WTC11 (cell line): ENCODE results near the gene ERVMER34-1. TPM values are rescaled to one million over a fixed set of nuclear protein-coding genes. Genes with fewer than 3 reads are reported as not detected.

Experiments
- ATAC-seq: fragments of 200-7000 bp; cut with Tn5 transposase; 2 replicates; pipeline ENCODE4 v1.10.0; 2021; ENCODE audit warnings: mild to moderate bottlenecking, moderate library complexity
- CTCF ChIA-PET: fragments of 300-600 bp; sonication (Branson Sonifier 250); formaldehyde crosslinking; loops from one replicate; lab custom pipeline; 2021; ENCODE audit warnings: antibody characterized with exemption; lab: Charles Lee
- POLR2A ChIA-PET: fragments of 350-600 bp; sonication (Branson Sonifier 250); formaldehyde crosslinking; loops from one replicate; lab custom pipeline; 2021; ENCODE audit warnings: antibody characterized with exemption; lab: Charles Lee
- DNase-seq: peaks from one replicate; pipeline ENCODE4 v3.0.0; 2021; ENCODE audit warnings: low spot score
- H3K27ac Mint-ChIP-seq: 2 replicates; pipeline ENCODE4 v1.8.0; 2021; ENCODE audit warnings: mixed read lengths
- H3K27me3 Mint-ChIP-seq: 2 replicates; pipeline ENCODE4 v1.8.0; 2021; ENCODE audit warnings: low read depth, mild to moderate bottlenecking, moderate library complexity, mixed read lengths
- H3K36me3 Mint-ChIP-seq: 2 replicates; pipeline ENCODE4 v1.8.0; 2021; ENCODE audit warnings: mixed read lengths
- H3K4me1 Mint-ChIP-seq: 2 replicates; pipeline ENCODE4 v1.8.0; 2022; ENCODE audit warnings: mixed read lengths
- H3K4me3 Mint-ChIP-seq: 2 replicates; pipeline ENCODE4 v1.8.0; 2021; ENCODE audit warnings: mild to moderate bottlenecking, moderate library complexity, mixed read lengths
- H3K9me3 Mint-ChIP-seq: 2 replicates; pipeline ENCODE4 v1.8.0; 2021; ENCODE audit warnings: mixed read lengths
- ARID4B ChIP-seq: sonication (generic); formaldehyde crosslinking; IDR thresholded peaks from 2 replicates; pipeline ENCODE4 v1.8.0; 2023; ENCODE audit warnings: missing genetic modification reagents, mild to moderate bottlenecking, borderline replicate concordance
- ERG ChIP-seq: fragments of 250-450 bp; sonication (Bioruptor Pico); IDR thresholded peaks from 2 replicates; pipeline ENCODE4 v1.8.0; 2021; ENCODE audit warnings: mild to moderate bottlenecking
- ETV6 ChIP-seq: sonication (generic); formaldehyde crosslinking; IDR thresholded peaks from 2 replicates; pipeline ENCODE4 v1.8.1; 2022; ENCODE audit warnings: mild to moderate bottlenecking, missing genetic modification reagents
- GABPB1 ChIP-seq: sonication (generic); formaldehyde crosslinking; IDR thresholded peaks from 2 replicates; pipeline ENCODE4 v1.8.1; 2023; ENCODE audit warnings: mild to moderate bottlenecking, missing genetic modification reagents
- GRHL2 ChIP-seq: fragments of 250-450 bp; sonication (Bioruptor Pico); IDR thresholded peaks from 2 replicates; pipeline ENCODE4 v1.8.0; 2022; ENCODE audit warnings: mild to moderate bottlenecking, moderate library complexity; ENCODE audit not compliant: insufficient replicate concordance, severe bottlenecking
- MYBL2 ChIP-seq: sonication (generic); formaldehyde crosslinking; IDR thresholded peaks from 2 replicates; pipeline ENCODE4 v1.8.1; 2023; ENCODE audit warnings: mild to moderate bottlenecking, moderate library complexity, missing genetic modification reagents
- NFE2L1 ChIP-seq: sonication (generic); formaldehyde crosslinking; IDR thresholded peaks from 2 replicates; pipeline ENCODE4 v1.8.1; 2023; ENCODE audit warnings: missing genetic modification reagents
- NFYB ChIP-seq: sonication (generic); formaldehyde crosslinking; conservative IDR thresholded peaks from 2 replicates; pipeline ENCODE4 v1.8.0; 2022; ENCODE audit warnings: low read depth, missing genetic modification reagents
- PRRX2 ChIP-seq: fragments of 250-450 bp; sonication (Bioruptor Pico); IDR thresholded peaks from 2 replicates; pipeline ENCODE4 v1.8.0; 2021; ENCODE audit warnings: mild to moderate bottlenecking
- SOX15 ChIP-seq: fragments of 250-450 bp; sonication (Bioruptor Pico); IDR thresholded peaks from 2 replicates; pipeline ENCODE4 v1.9.0; 2021; ENCODE audit warnings: mild to moderate bottlenecking
- ZBTB21 ChIP-seq: sonication (generic); formaldehyde crosslinking; IDR thresholded peaks from 2 replicates; pipeline ENCODE4 v1.8.1; 2023; ENCODE audit warnings: mild to moderate bottlenecking, missing genetic modification reagents, borderline replicate concordance
- ZBTB43 ChIP-seq: sonication (generic); formaldehyde crosslinking; IDR thresholded peaks from 2 replicates; pipeline ENCODE4 v1.8.1; 2023; ENCODE audit warnings: mild to moderate bottlenecking, missing genetic modification reagents
- ZNF219 ChIP-seq: sonication (generic); formaldehyde crosslinking; IDR thresholded peaks from 2 replicates; pipeline ENCODE4 v1.8.0; 2023; ENCODE audit warnings: missing genetic modification reagents, mild to moderate bottlenecking, borderline replicate concordance
- ZNF416 ChIP-seq: fragments of 250-450 bp; sonication (Bioruptor Pico); IDR thresholded peaks from 2 replicates; pipeline ENCODE4 v1.9.0; 2021; ENCODE audit warnings: mild to moderate bottlenecking, inconsistent platforms
- total RNA-seq: library from RNA; stranded (reverse); gene quantifications from 3 replicates; pipeline ENCODE4 v1.2.3, GENCODE V29; 2021
- TF ChIP-seq, protein P1 (sequence below): fragments of 200-600 bp; IDR thresholded peaks from 2 replicates; pipeline ENCODE4 v1.8.0; 2022; ENCODE audit warnings: antibody characterized with exemption
- TF ChIP-seq, protein P2 (sequence below): fragments of 250-450 bp; sonication (Bioruptor Pico); IDR thresholded peaks from 2 replicates; pipeline ENCODE4 v1.9.0; 2021; ENCODE audit warnings: moderate library complexity, mild to moderate bottlenecking, inconsistent platforms, borderline replicate concordance
- TF ChIP-seq, protein P3 (sequence below): fragments of 250-450 bp; sonication (Bioruptor Pico); conservative IDR thresholded peaks from 2 replicates; pipeline ENCODE4 v1.9.0; 2021; ENCODE audit warnings: mild to moderate bottlenecking
- TF ChIP-seq, protein P4 (sequence below): fragments of 250-450 bp; sonication (Bioruptor Pico); IDR thresholded peaks from 2 replicates; pipeline ENCODE4 v1.9.0; 2021; ENCODE audit warnings: mild to moderate bottlenecking
- TF ChIP-seq, protein P5 (sequence below): sonication (generic); formaldehyde crosslinking; IDR thresholded peaks from 2 replicates; pipeline ENCODE4 v1.8.1; 2023; ENCODE audit warnings: mild to moderate bottlenecking, missing genetic modification reagents, moderate library complexity

Gene ERVMER34-1
- total RNA-seq, 1 experiment from 2014 or later, result 14.6 TPM

DNA sequence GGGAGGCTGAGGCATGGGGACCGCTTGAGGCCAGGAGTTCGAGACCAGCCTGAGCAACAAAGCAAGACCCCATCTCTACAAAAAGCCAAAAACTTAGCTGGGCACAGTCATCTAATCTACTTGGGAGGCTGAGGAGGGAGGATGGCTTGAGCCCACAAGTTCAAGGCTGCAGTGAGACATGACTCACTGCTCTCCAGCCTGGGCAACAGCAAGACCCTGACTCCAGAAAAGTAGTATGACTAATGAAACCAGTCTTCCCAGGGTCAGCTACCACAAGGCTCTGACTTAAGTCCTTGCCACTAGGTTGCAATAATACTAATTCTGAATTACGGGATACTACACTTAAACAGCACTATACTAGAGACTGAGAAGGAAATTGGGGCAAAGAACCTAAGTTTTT lies 33.1 kb downstream of the ERVMER34-1 start:
- CTCF ChIA-PET, result interaction anchor here (1.0 to 2.7 kb wide), 4 partner anchors 130 to 265 kb away, joined by 5 to 11 read pairs (median 6); no protein-coding TSS in a partner anchor
- H3K4me3 Mint-ChIP-seq, result no peak overlapping the region
- DNase-seq, result no peak
- TF ChIP-seq ZBTB21 (CRISPR knock-in tag), result no peak
- no peak for TF ChIP-seq GABPB1 (CRISPR knock-in tag)
- no peak for TF ChIP-seq ARID4B (CRISPR knock-in tag)
- TF ChIP-seq MYBL2 (CRISPR knock-in tag), result no peak
- TF ChIP-seq, protein P1, sequence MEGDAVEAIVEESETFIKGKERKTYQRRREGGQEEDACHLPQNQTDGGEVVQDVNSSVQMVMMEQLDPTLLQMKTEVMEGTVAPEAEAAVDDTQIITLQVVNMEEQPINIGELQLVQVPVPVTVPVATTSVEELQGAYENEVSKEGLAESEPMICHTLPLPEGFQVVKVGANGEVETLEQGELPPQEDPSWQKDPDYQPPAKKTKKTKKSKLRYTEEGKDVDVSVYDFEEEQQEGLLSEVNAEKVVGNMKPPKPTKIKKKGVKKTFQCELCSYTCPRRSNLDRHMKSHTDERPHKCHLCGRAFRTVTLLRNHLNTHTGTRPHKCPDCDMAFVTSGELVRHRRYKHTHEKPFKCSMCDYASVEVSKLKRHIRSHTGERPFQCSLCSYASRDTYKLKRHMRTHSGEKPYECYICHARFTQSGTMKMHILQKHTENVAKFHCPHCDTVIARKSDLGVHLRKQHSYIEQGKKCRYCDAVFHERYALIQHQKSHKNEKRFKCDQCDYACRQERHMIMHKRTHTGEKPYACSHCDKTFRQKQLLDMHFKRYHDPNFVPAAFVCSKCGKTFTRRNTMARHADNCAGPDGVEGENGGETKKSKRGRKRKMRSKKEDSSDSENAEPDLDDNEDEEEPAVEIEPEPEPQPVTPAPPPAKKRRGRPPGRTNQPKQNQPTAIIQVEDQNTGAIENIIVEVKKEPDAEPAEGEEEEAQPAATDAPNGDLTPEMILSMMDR, result no peak
- TF ChIP-seq ERG (CRISPR knock-in tag), result peak; percentile 44; the same call in 1 of the 2 replicates
- TF ChIP-seq ZNF219 (CRISPR knock-in tag), result no peak
- TF ChIP-seq, protein P2, sequence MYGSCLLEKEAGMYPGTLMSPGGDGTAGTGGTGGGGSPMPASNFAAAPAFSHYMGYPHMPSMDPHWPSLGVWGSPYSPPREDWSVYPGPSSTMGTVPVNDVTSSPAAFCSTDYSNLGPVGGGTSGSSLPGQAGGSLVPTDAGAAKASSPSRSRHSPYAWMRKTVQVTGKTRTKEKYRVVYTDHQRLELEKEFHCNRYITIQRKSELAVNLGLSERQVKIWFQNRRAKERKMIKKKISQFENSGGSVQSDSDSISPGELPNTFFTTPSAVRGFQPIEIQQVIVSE (CRISPR knock-in tag), result no peak
- TF ChIP-seq SOX15 (CRISPR knock-in tag), result no peak
- TF ChIP-seq ZBTB43, result no peak
- TF ChIP-seq, protein P3, sequence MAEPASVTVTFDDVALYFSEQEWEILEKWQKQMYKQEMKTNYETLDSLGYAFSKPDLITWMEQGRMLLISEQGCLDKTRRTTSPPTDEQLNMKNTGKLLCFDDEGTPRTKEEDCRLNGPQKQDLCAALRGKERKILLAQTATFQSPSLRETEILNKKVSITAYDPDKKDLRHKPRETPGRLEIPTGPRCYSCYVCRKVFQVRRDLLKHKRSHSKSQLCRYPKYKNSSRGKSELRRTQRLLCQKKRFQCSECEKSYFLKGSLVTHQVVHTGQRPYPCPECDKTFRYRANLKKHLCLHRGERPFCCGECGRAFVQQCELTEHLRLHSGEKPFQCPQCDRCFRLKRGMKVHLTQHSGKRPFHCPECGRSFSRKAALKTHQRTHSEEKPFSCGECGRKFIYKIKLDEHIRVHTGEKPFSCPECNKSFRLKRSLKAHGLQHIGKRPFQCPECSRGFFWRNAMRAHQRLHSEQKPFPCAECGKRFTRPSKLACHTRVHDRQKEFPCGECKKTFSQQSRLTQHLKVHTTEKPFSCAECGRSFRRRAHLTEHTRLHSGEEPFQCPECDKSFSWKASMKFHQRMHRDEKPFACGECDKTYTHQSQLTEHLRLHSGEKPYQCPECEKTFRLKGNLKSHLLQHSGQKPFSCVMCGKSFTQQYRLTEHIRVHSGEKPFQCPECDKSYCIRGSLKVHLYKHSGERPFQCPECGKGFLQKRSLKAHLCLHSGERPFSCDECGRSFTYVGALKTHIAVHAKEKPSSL, result 0 out of 2 replicates have a peak, but pooled peaks have one; percentile 44
- TF ChIP-seq NFE2L1, result no peak
- TF ChIP-seq GRHL2 (CRISPR knock-in tag), result no peak
- TF ChIP-seq ZNF416, result peak; percentile 89
- TF ChIP-seq, protein P4, sequence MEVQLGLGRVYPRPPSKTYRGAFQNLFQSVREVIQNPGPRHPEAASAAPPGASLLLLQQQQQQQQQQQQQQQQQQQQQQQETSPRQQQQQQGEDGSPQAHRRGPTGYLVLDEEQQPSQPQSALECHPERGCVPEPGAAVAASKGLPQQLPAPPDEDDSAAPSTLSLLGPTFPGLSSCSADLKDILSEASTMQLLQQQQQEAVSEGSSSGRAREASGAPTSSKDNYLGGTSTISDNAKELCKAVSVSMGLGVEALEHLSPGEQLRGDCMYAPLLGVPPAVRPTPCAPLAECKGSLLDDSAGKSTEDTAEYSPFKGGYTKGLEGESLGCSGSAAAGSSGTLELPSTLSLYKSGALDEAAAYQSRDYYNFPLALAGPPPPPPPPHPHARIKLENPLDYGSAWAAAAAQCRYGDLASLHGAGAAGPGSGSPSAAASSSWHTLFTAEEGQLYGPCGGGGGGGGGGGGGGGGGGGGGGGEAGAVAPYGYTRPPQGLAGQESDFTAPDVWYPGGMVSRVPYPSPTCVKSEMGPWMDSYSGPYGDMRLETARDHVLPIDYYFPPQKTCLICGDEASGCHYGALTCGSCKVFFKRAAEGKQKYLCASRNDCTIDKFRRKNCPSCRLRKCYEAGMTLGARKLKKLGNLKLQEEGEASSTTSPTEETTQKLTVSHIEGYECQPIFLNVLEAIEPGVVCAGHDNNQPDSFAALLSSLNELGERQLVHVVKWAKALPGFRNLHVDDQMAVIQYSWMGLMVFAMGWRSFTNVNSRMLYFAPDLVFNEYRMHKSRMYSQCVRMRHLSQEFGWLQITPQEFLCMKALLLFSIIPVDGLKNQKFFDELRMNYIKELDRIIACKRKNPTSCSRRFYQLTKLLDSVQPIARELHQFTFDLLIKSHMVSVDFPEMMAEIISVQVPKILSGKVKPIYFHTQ (CRISPR knock-in tag), result peak; percentile 85
- TF ChIP-seq ETV6 (CRISPR knock-in tag), result no peak
- TF ChIP-seq PRRX2 (CRISPR knock-in tag), result peak; percentile 84
- no peak for TF ChIP-seq NFYB (CRISPR knock-in tag)
- TF ChIP-seq, protein P5, sequence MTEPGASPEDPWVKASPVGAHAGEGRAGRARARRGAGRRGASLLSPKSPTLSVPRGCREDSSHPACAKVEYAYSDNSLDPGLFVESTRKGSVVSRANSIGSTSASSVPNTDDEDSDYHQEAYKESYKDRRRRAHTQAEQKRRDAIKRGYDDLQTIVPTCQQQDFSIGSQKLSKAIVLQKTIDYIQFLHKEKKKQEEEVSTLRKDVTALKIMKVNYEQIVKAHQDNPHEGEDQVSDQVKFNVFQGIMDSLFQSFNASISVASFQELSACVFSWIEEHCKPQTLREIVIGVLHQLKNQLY, result no peak

More for the DNA sequence above, 33.1 kb downstream of the ERVMER34-1 start:
- H3K27ac Mint-ChIP-seq, result peak overlapping the region; percentile 64; the same call in 1 of the 2 replicates
- POLR2A ChIA-PET, result interaction anchor here (1.1 to 1.4 kb wide), 2 partner anchors 130 to 150 kb away, joined by 3 read pairs; no protein-coding TSS in a partner anchor
- no peaks in the 10 kb centered on the region for H3K9me3 Mint-ChIP-seq
- peaks cover 72% of the 10 kb centered on the region for H3K36me3 Mint-ChIP-seq
- no peak for ATAC-seq
- no peaks in the 10 kb centered on the region for H3K27me3 Mint-ChIP-seq
- peaks cover 43% of the 10 kb centered on the region for H3K4me1 Mint-ChIP-seq
